ENCODE data around the gene FARSA. TPM values are rescaled to one million over a fixed set of nuclear protein-coding genes. Genes with fewer than 3 reads are reported as not detected.

The FARSA gene
- total and polyA plus RNA-seq, 2 of the 4 experiments (the other 2 are of a cell fraction), result 49.3 to 80.9 TPM

DNA sequence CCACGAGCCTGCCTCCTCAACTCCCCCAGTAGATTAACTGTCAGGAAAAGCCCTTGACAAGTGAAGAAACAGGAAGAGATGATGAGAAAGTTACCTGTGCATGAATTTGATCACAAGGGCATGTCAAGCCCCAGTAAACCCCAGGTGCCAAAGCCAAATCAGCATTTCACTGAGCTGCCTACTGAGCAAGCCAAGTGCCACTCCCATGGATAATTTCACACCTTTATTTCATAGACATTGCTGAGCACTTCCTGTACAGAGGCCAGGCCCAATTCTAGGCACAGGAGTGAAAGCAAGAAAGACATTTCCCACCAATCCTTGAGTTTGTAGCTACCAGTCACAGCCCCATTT is 21.1 kb upstream of the FARSA start:
- no CpG with 5 or more reads among the region's 1 CpG for WGBS, 2 experiments (ENCODE audit: extremely low coverage in 2 of 2, insufficient read length in 1 of 2)

More for the DNA sequence above, 21.1 kb upstream of the FARSA start:
- Histone ChIP-seq H2AFZ (replicated peaks; ENCODE audit: low read length, poor library complexity) (no peak overlapping the region), H4K91ac (ENCODE audit: insufficient read depth, low read depth, low read length) (no peak overlapping the region; the same call in 1 of the 2 replicates), H3K4me2 (ENCODE audit: low read depth, low read length) (no peak overlapping the region), H3K9ac (ENCODE audit: low read depth, low read length) (no peak overlapping the region), H2BK120ac (ENCODE audit: low read depth, low read length) (no peak overlapping the region), H3K4ac (ENCODE audit: low read depth, low read length) (no peak overlapping the region), H2AK5ac (ENCODE audit: low read depth, low read length) (peak overlapping the region; percentile 7; the same call in 1 of the 2 replicates), H3K18ac (ENCODE audit: low read depth, low read length) (no peak overlapping the region), H2AK9ac (replicated peaks; ENCODE audit: low read depth, low read length, poor library complexity) (no peak overlapping the region), H3K4me3 (ENCODE audit: insufficient read depth, low read depth, low read length) (no peak overlapping the region), H4K20me1 (ENCODE audit: insufficient read depth, low read length) (peaks cover 25% of the 10 kb centered on the region; the same call in 1 of the 2 replicates), H3K9me1 (ENCODE audit: insufficient read depth, low read length) (peaks cover 5% of the 10 kb centered on the region; the same call in 1 of the 2 replicates), H3K14ac (replicated peaks; ENCODE audit: low read depth, low read length) (no peak overlapping the region), H3K23ac (ENCODE audit: low read depth, low read length) (no peak overlapping the region), H3K56ac (ENCODE audit: extremely low read depth, insufficient read depth, low read length) (no peak overlapping the region), H3K27ac (ENCODE audit: insufficient read depth, low read length) (no peak overlapping the region), H2BK5ac (ENCODE audit: low read depth, low read length, poor library complexity, severe bottlenecking) (no peak overlapping the region), H3K4me1 (ENCODE audit: control insufficient read depth, insufficient read depth, low read length) (peaks cover 25% of the 10 kb centered on the region), H3K79me1 (ENCODE audit: low read depth in 1 of 2, low read length in 2 of 2) (peaks cover 18 to 62% of the 10 kb centered on the region in 2 experiments), H2BK20ac (ENCODE audit: low read depth, low read length) (no peak overlapping the region), H3K36me3 (ENCODE audit: control insufficient read depth, insufficient read depth, low read length) (peaks cover 45% of the 10 kb centered on the region), H4K8ac (ENCODE audit: low read depth in 2 of 2, low read length in 2 of 2) (no peak overlapping the region), H4K5ac (ENCODE audit: low read depth, low read length) (no peak overlapping the region), H3K9me3 (ENCODE audit: control insufficient read depth, insufficient read depth, low read length) (no peaks in the 10 kb centered on the region), H3K27me3 (ENCODE audit: control insufficient read depth, insufficient read depth, low read length) (no peaks in the 10 kb centered on the region), H2BK15ac (ENCODE audit: low read depth, low read length) (no peak overlapping the region)
- dilution Hi-C loops (cut with HindIII; ENCODE audit: low sequenced_read_pairs, unreplicated experiment) (no loop called here), in situ Hi-C loops (cut with MboI; ENCODE audit: low sequenced_read_pairs) (no loop called here), intact Hi-C loops (cut with micrococcal nuclease) (no loop called here)
- CTCF ChIA-PET, result interaction anchor here (1.2 to 3.2 kb wide), 2 partner anchors 11 to 107 kb away, joined by 4 to 18 read pairs; no protein-coding TSS in a partner anchor
- ATAC-seq (ENCODE audit: low read depth) (no peak), DNase-seq (no peak)
- BruUV-seq (replicated peaks), result no TSS peak
- no peak for TF ChIP-seq FOS (IDR thresholded peaks at IDR 0.05; ENCODE audit: low read depth, low read length)
- no peak for TF ChIP-seq POLR2A (IDR thresholded peaks at IDR 0.05; ENCODE audit: low read depth, low read length)
- no peak for TF ChIP-seq CEBPB (IDR thresholded peaks at IDR 0.05; ENCODE audit: low read depth, low read length)
- TF ChIP-seq BHLHE40 (IDR thresholded peaks at IDR 0.05; ENCODE audit: low read depth, low read length), result no peak
- TF ChIP-seq RCOR1 (IDR thresholded peaks at IDR 0.05; ENCODE audit: insufficient replicate concordance, low read length), result no peak
- no peak for TF ChIP-seq SMC3 (IDR thresholded peaks at IDR 0.05; ENCODE audit: low read depth, low read length)
- TF ChIP-seq MXI1 (IDR thresholded peaks at IDR 0.05; ENCODE audit: borderline replicate concordance, low read depth, low read length), result no peak
- POLR2A ChIA-PET (ENCODE audit: unreplicated experiment), result interaction anchor here (0.6 kb wide), 1 partner anchor 794 kb away, joined by 3 read pairs; no protein-coding TSS in a partner anchor

All from IMR-90 (cell line).